ENCODE results near the gene TGFA.

The TGFA gene

GRCh38 chr2:70418514-70418913 is 135.1 kb downstream of the TGFA start:
- no peak for DNase-seq (ENCODE audit: low read depth in 2 of 2)

- DNase-seq (ENCODE audit: low read depth in 2 of 2) = no peak
Measured at GRCh38 chr2:70417011-70417410, 136.6 kb downstream of the TGFA start.

GRCh38 chr2:70412294-70413070 is 141.1 kb downstream of the TGFA start:
- no peak for DNase-seq (ENCODE audit: low read depth in 2 of 2)

GRCh38 chr2:70411483-70412125 is 142.0 kb downstream of the TGFA start:
- no peak for DNase-seq (ENCODE audit: low read depth in 2 of 2)

GRCh38 chr2:70403267-70404053 is 150.2 kb downstream of the TGFA start:
- no peak for DNase-seq (ENCODE audit: low read depth in 2 of 2)

GRCh38 chr2:70400539-70400938 is 153.1 kb downstream of the TGFA start:
- DNase-seq (ENCODE audit: low read depth in 2 of 2) = no peak

GRCh38 chr2:70399046-70399445 is 154.6 kb downstream of the TGFA start:
- no peak for DNase-seq (ENCODE audit: low read depth in 2 of 2)
